Mesendoderm (in vitro differentiated cells): ENCODE data around the gene PLEK2.

Source experiments
- DNase-seq: peaks from one replicate; pipeline ENCODE4 v3.0.0; 2013
- H2AK5ac ChIP-seq: 2 replicates; pipeline ENCODE4 v1.6.1; 2013; ENCODE audit warnings: low read length, inconsistent platforms
- H2BK120ac ChIP-seq: 2 replicates; pipeline ENCODE4 v1.6.1; 2013; ENCODE audit warnings: low read depth, mild to moderate bottlenecking, low read length, moderate library complexity, mixed read lengths
- H2BK15ac ChIP-seq: replicated peaks from 2 replicates; pipeline ENCODE4 v1.6.1; 2013; ENCODE audit warnings: low read depth, mild to moderate bottlenecking, moderate library complexity
- H2BK5ac ChIP-seq: 2 replicates; pipeline ENCODE4 v1.6.1; 2013; ENCODE audit warnings: low read length, inconsistent platforms
- H3K18ac ChIP-seq: 2 replicates; pipeline ENCODE4 v1.6.1; 2013; ENCODE audit warnings: mild to moderate bottlenecking, low read length, mixed read lengths
- H3K23ac ChIP-seq: one replicate; pipeline ENCODE4 v1.6.1; 2013; ENCODE audit warnings: low read length
- H3K27ac ChIP-seq: 2 replicates; pipeline ENCODE4 v1.5.1; 2013; ENCODE audit warnings: low read depth, mild to moderate bottlenecking, inconsistent platforms, low read length, moderate library complexity
- H3K27me3 ChIP-seq: 2 replicates; pipeline ENCODE4 v1.6.1; 2013; ENCODE audit warnings: low read length, control low read depth, mild to moderate bottlenecking, inconsistent platforms; ENCODE audit not compliant: insufficient read depth, poor library complexity
- H3K36me3 ChIP-seq: 2 replicates; pipeline ENCODE4 v1.6.1; 2013; ENCODE audit warnings: low read length, inconsistent platforms; ENCODE audit not compliant: control insufficient read depth, insufficient read depth
- H3K4ac ChIP-seq: one replicate; pipeline ENCODE4 v1.6.1; 2013; ENCODE audit warnings: low read depth, mild to moderate bottlenecking, low read length, moderate library complexity
- H3K4me1 ChIP-seq: 2 replicates; pipeline ENCODE4 v1.6.1; 2013; ENCODE audit warnings: low read depth, low read length, inconsistent platforms; ENCODE audit not compliant: control insufficient read depth
- H3K4me2 ChIP-seq: 2 replicates; pipeline ENCODE4 v1.6.1; 2013; ENCODE audit warnings: low read length
- H3K4me3 ChIP-seq: 2 replicates; pipeline ENCODE4 v1.5.1; 2013; ENCODE audit warnings: mild to moderate bottlenecking, low read length
- H3K56ac ChIP-seq: one replicate; pipeline ENCODE4 v1.6.1; 2013; ENCODE audit warnings: low read length
- H3K79me1 ChIP-seq: 2 replicates; pipeline ENCODE4 v1.6.1; 2013; ENCODE audit warnings: low read length, inconsistent platforms
- H3K79me2 ChIP-seq: 2 replicates; pipeline ENCODE4 v1.6.1; 2013; ENCODE audit warnings: mild to moderate bottlenecking, low read length; ENCODE audit not compliant: control insufficient read depth, insufficient read depth
- H3K9ac ChIP-seq: 2 replicates; pipeline ENCODE4 v1.6.1; 2013; ENCODE audit warnings: low read length, inconsistent platforms
- H4K5ac ChIP-seq: one replicate; pipeline ENCODE4 v1.6.1; 2013; ENCODE audit warnings: low read length
- H4K8ac ChIP-seq: one replicate; pipeline ENCODE4 v1.6.1; 2013; ENCODE audit warnings: low read depth, mild to moderate bottlenecking, control low read depth, low read length, moderate library complexity
- WGBS: extraction: QIAGEN DNeasy Blood & Tissue Kit; methylation state at CpG from one replicate; pipeline ENCODE4 v1.1.7; 2013; ENCODE audit warnings: low lambda C conversion rate, missing lambda C conversion rate; ENCODE audit not compliant: insufficient coverage; ENCODE audit errors: extremely low coverage; 5-methylcytosine and 5-hydroxymethylcytosine counted together

Gene PLEK2

GRCh38 chr14:67436006-67436866 is 24.3 kb upstream of the PLEK2 start:
- Histone ChIP-seq H3K36me3 (no peaks in the 10 kb centered on the region), H4K5ac (no peak overlapping the region), H3K56ac (no peak overlapping the region), H2AK5ac (no peak overlapping the region), H3K79me2 (no peaks in the 10 kb centered on the region), H3K27ac (no peak overlapping the region), H3K4me1 (no peaks in the 10 kb centered on the region), H2BK15ac (no peak overlapping the region), H4K8ac (no peak overlapping the region), H3K23ac (no peak overlapping the region), H3K4me3 (no peak overlapping the region), H3K27me3 (no peaks in the 10 kb centered on the region), H3K18ac (no peak overlapping the region), H3K4ac (no peak overlapping the region), H2BK5ac (no peak overlapping the region), H2BK120ac (no peak overlapping the region), H3K4me2 (no peak overlapping the region), H3K79me1 (no peaks in the 10 kb centered on the region), H3K9ac (no peak overlapping the region)
- no CpG with 5 or more reads among the region's 10 CpGs for WGBS
- no peak for DNase-seq

- no peak overlapping the region for H4K8ac ChIP-seq
- no peak overlapping the region for H3K23ac ChIP-seq
- no peak overlapping the region for H2BK5ac ChIP-seq
- H3K18ac ChIP-seq = no peak overlapping the region
- no peak overlapping the region for H3K56ac ChIP-seq
- H3K36me3 ChIP-seq = no peaks in the 10 kb centered on the region
- H3K79me1 ChIP-seq = no peaks in the 10 kb centered on the region
- H2AK5ac ChIP-seq = no peak overlapping the region
- no peaks in the 10 kb centered on the region for H3K27me3 ChIP-seq
- no peak overlapping the region for H4K5ac ChIP-seq
- H2BK120ac ChIP-seq = no peak overlapping the region
- no peaks in the 10 kb centered on the region for H3K79me2 ChIP-seq
- H3K4me2 ChIP-seq = no peak overlapping the region
- H2BK15ac ChIP-seq = no peak overlapping the region
- H3K4ac ChIP-seq = no peak overlapping the region
- DNase-seq = no peak
- H3K27ac ChIP-seq = no peak overlapping the region
- no CpG with 5 or more reads among the region's 5 CpGs for WGBS
- H3K4me1 ChIP-seq = no peaks in the 10 kb centered on the region
- H3K9ac ChIP-seq = no peak overlapping the region
- no peak overlapping the region for H3K4me3 ChIP-seq
Measured at GRCh38 chr14:67435603-67436002, 23.6 kb upstream of the PLEK2 start.

- Histone ChIP-seq H2AK5ac (no peak overlapping the region), H3K27ac (no peak overlapping the region), H3K18ac (no peak overlapping the region), H4K5ac (no peak overlapping the region), H2BK120ac (no peak overlapping the region), H3K23ac (no peak overlapping the region), H3K4ac (no peak overlapping the region), H3K36me3 (no peaks in the 10 kb centered on the region), H2BK15ac (no peak overlapping the region), H4K8ac (no peak overlapping the region), H3K4me1 (no peaks in the 10 kb centered on the region), H3K4me2 (no peak overlapping the region), H3K9ac (no peak overlapping the region), H3K56ac (no peak overlapping the region), H3K4me3 (no peak overlapping the region), H3K79me2 (no peaks in the 10 kb centered on the region), H3K27me3 (no peaks in the 10 kb centered on the region), H3K79me1 (no peaks in the 10 kb centered on the region), H2BK5ac (no peak overlapping the region)
- DNase-seq = no peak
- no CpG with 5 or more reads among the region's 7 CpGs for WGBS
Measured at GRCh38 chr14:67432050-67432564, 20.1 kb upstream of the PLEK2 start.

DNA sequence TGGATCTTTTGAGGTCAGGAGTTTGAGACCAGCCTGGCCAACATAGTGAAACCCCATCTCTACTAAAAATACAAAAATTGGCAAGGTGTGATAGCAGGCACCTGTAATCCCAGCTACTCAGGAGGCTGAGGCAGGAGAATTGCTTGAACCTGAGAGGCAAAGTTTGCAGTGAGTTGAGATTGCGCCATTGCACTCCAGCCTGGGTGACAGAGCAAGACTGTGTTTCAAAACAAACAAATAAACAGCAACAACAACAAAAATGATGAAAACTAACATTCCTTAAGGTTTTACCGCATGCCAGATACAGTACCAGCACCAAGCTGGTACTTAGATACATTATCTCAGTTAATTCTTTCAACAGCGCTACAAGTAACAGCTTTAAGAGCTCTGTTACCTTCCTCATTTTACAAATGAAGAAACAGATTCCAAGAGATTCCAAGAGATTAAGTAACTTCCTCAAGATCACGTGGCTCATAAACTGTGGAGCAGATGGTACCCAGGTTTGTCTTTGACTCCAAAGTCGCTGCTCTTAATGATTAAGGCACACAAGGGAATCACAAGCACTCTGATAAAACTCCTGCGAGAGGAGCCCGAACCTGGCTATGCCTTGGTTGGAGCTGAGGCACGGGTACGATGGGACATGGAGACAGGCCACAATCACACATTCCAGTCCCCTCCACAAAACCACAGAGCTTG is 17.7 kb upstream of the PLEK2 start:
- DNase-seq = no peak
- WGBS = no CpG with 5 or more reads among the region's 9 CpGs

DNA sequence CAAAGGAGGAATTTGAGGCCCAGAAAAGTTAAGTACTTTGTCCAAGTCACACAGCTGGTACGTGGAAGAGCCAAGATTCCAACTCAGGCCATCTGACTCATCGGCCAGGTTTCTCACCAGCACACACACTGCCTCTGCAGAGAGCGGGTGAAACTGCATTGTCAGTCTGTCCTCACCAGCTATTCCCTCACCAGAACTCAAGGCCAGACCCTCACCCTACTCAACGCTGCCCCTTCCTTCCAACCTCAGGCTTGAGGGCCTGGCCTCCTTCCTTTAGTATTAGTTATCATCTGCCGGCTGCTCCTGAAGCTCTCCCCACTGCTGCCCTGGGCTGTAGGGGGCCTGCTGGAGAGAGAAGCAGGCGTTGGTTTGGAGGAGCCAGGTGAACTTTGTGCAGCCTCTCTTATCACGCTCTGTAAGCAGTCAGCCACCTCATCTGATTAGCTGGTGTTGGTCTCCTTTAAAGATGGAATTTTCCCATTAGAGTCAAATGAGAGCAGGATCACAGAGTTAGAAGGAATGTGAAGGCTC is 16.6 kb upstream of the PLEK2 start:
- Histone ChIP-seq H3K4me1 (no peaks in the 10 kb centered on the region), H3K18ac (no peak overlapping the region), H3K9ac (no peak overlapping the region), H3K79me2 (no peaks in the 10 kb centered on the region), H3K4ac (no peak overlapping the region), H2BK5ac (no peak overlapping the region), H3K56ac (no peak overlapping the region), H3K79me1 (no peaks in the 10 kb centered on the region), H3K4me3 (no peak overlapping the region), H2BK15ac (no peak overlapping the region), H4K8ac (no peak overlapping the region), H3K4me2 (no peak overlapping the region), H3K27me3 (no peaks in the 10 kb centered on the region), H3K23ac (no peak overlapping the region), H2AK5ac (no peak overlapping the region), H4K5ac (no peak overlapping the region), H2BK120ac (no peak overlapping the region), H3K36me3 (no peaks in the 10 kb centered on the region), H3K27ac (no peak overlapping the region)
- DNase-seq = peak; percentile 88
- no CpG with 5 or more reads among the region's 7 CpGs for WGBS

More for the DNA sequence above, 17.7 kb upstream of the PLEK2 start:
- Histone ChIP-seq H3K9ac (no peak overlapping the region), H4K8ac (no peak overlapping the region), H3K4me3 (no peak overlapping the region), H3K79me1 (no peaks in the 10 kb centered on the region), H3K18ac (no peak overlapping the region), H3K23ac (no peak overlapping the region), H2BK5ac (no peak overlapping the region), H3K36me3 (no peaks in the 10 kb centered on the region), H2AK5ac (no peak overlapping the region), H3K79me2 (no peaks in the 10 kb centered on the region), H2BK120ac (no peak overlapping the region), H3K4ac (no peak overlapping the region), H3K27me3 (no peaks in the 10 kb centered on the region), H3K4me2 (no peak overlapping the region), H3K56ac (no peak overlapping the region), H3K27ac (no peak overlapping the region), H2BK15ac (no peak overlapping the region), H4K5ac (no peak overlapping the region), H3K4me1 (no peaks in the 10 kb centered on the region)
